Right cardiac atrium (tissue), 5 donors: Measurements from ENCODE around the gene ZNF407. TPM values are rescaled to one million over a fixed set of nuclear protein-coding genes. Genes with fewer than 3 reads are reported as not detected.

Experiments used
- ATAC-seq, 2 donors: fragments of 200-7000 bp; cut with Tn5 transposase; one replicate each; pipeline versions ENCODE4 v1.8.0 to v1.9.1; 2020; ENCODE audit warnings: moderate library complexity in 2 of 2, mild to moderate bottlenecking in 1 of 2
- DNase-seq, 3 donors: peaks; one replicate each; pipeline ENCODE4 v3.0.0-alpha.2; 2020
- H3K27ac ChIP-seq: one replicate; pipeline ENCODE4 v1.5.1; 2013; ENCODE audit warnings: mild to moderate bottlenecking, low read length, control low read depth, moderate library complexity
- H3K27me3 ChIP-seq: one replicate; pipeline ENCODE4 v1.6.1; 2013; ENCODE audit not compliant: control insufficient read depth, insufficient read depth
- H3K4me1 ChIP-seq: one replicate; pipeline ENCODE4 v1.6.1; 2013; ENCODE audit warnings: low read length; ENCODE audit not compliant: control insufficient read depth, insufficient read depth
- H3K4me3 ChIP-seq: one replicate; pipeline ENCODE4 v1.5.1; 2013; ENCODE audit warnings: low read length, control low read depth
- H3K9me3 ChIP-seq: one replicate; pipeline ENCODE4 v1.6.1; 2013; ENCODE audit warnings: low read length; ENCODE audit not compliant: control insufficient read depth
- WGBS: extraction: QIAGEN DNeasy Blood & Tissue Kit; methylation state at CpG from one replicate; pipeline ENCODE4 v1.1.7; 2013; 5-methylcytosine and 5-hydroxymethylcytosine counted together
- intact Hi-C, 4 donors: fragments of 100-400 bp; cut with DNase I; formaldehyde crosslinking; loops; one replicate each; pipeline versions ENCODE4 v1.11.0 to v1.14.0; 2022 to 2023
- polyA plus RNA-seq: library from polyadenylated mRNA; stranded (reverse); fragments of 200-250 nt; gene quantifications from one replicate; pipeline ENCODE4 v1.2.3, GENCODE V29; 2013
- total RNA-seq, 4 donors: library from RNA; stranded (reverse); fragmentation: NEBNext Ultra II Directional; extraction: Animal tissue kit (Norgen Biotek cat#: 25700); gene quantifications; one replicate each; pipeline ENCODE4 v1.2.1, GENCODE V29; 2021
- donor health status: healthy with polysubstance abuse.
- donor health status: DM: no; HTN: yes; CAD: no.
- donor health status: DM: no; HTN: no; CAD: no.
- donor health status: DM: no; HTN: yes; CAD: no; lungs with severe emphysema.
- donor health status: DM: yes; HTN: yes; CAD: no.

The ZNF407 gene
- total and polyA plus RNA-seq, 5 donors, result 3.8 to 14.7 (median 12.7) TPM

GRCh38 chr18:74791501-74792194, 194.0 kb downstream of the ZNF407 start:
- H3K27me3 ChIP-seq, result no peaks in the 10 kb centered on the region
- no peak for DNase-seq
- no peak for ATAC-seq
- no peaks in the 10 kb centered on the region for H3K9me3 ChIP-seq
- H3K4me1 ChIP-seq, result no peaks in the 10 kb centered on the region
- no peak overlapping the region for H3K27ac ChIP-seq
- intact Hi-C loops, result no loop called here
- 97% methylated on average over 8 of the region's 8 CpGs for WGBS
- H3K4me3 ChIP-seq, result no peak overlapping the region

- DNase-seq (no peak), ATAC-seq (no peak)
- no peaks in the 10 kb centered on the region for H3K9me3 ChIP-seq
- no peaks in the 10 kb centered on the region for H3K27me3 ChIP-seq
- 74% methylated on average over 9 of the region's 9 CpGs for WGBS
- no peak overlapping the region for H3K27ac ChIP-seq
- H3K4me3 ChIP-seq, result no peak overlapping the region
- no peaks in the 10 kb centered on the region for H3K4me1 ChIP-seq
- intact Hi-C loops, result no loop called here
Measured at GRCh38 chr18:74793746-74794145, 196.1 kb downstream of the ZNF407 start.

DNA sequence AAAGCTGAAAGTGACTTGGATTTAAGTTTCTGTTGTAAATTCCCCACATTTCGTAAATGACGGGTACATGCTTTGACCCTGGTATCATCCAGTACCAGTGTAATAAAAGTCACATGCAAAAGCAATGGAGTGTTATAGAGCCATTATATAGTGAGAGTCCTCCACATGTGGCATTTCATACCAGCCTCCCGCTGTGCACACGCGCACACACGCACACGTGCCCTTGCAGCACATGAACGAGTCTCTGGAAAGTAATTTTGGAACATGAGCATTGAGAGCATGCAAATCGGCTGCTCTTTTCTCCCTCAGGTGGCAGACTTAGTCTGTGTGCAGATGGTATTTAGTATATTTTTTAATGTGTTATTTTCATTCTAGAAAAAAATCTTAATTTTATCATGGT, 198.1 kb downstream of the ZNF407 start:
- no peaks in the 10 kb centered on the region for H3K4me1 ChIP-seq
- WGBS, result 92% methylated on average over 9 of the region's 9 CpGs
- no peaks in the 10 kb centered on the region for H3K27me3 ChIP-seq
- ATAC-seq (no peak), DNase-seq (no peak)
- intact Hi-C loops, result no loop called here
- no peak overlapping the region for H3K4me3 ChIP-seq
- no peak overlapping the region for H3K27ac ChIP-seq
- no peaks in the 10 kb centered on the region for H3K9me3 ChIP-seq

GRCh38 chr18:74796211-74796610, 198.5 kb downstream of the ZNF407 start:
- DNase-seq (no peak), ATAC-seq (no peak)
- Histone ChIP-seq H3K27me3 (no peaks in the 10 kb centered on the region), H3K27ac (no peak overlapping the region), H3K4me1 (no peaks in the 10 kb centered on the region), H3K9me3 (no peaks in the 10 kb centered on the region), H3K4me3 (no peak overlapping the region)
- intact Hi-C loops, result no loop called here
- WGBS, result 87% methylated on average over 4 of the region's 4 CpGs

GRCh38 chr18:74796841-74797576, 199.3 kb downstream of the ZNF407 start:
- ATAC-seq (peak; percentile 72 to 75), DNase-seq (no peak)
- WGBS, result 38% methylated on average over 7 of the region's 7 CpGs
- peak overlapping the region; percentile 72 for H3K27ac ChIP-seq
- H3K4me3 ChIP-seq, result no peak overlapping the region
- intact Hi-C loops, result no loop called here
- H3K27me3 ChIP-seq, result no peaks in the 10 kb centered on the region
- no peaks in the 10 kb centered on the region for H3K4me1 ChIP-seq
- H3K9me3 ChIP-seq, result no peaks in the 10 kb centered on the region

DNA sequence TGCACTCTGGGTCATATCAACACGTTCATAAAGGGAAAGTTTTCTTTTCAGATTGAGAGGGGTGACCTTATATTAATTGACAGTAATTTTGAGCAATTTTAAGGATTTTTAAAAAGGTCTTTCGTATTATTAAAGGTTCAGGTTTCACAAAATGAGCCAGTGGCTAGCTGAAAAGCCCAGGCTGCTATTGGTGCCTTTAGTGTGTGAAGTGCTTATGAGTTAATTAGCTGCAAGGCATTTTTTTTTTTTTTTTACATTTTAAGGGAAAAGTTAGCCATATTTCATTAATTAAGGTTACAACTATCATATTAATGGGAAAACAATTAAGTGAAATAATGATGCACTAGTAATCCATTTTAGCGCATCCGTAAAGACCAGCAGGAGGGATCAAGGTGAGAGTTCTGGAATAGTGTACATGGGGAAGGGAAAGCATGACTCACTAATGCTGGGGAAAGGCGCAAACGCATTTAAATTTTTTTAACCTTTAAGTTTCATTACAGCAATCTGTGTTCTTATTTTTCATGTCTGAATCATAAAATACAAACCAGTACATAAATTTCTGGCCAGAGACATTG, 200.0 kb downstream of the ZNF407 start:
- Histone ChIP-seq H3K4me3 (no peak overlapping the region), H3K27ac (peak overlapping the region; percentile 47), H3K4me1 (no peaks in the 10 kb centered on the region), H3K27me3 (no peaks in the 10 kb centered on the region), H3K9me3 (no peaks in the 10 kb centered on the region)
- 73% methylated on average over 6 of the region's 6 CpGs for whole genome bisulfite sequencing
- intact Hi-C loops, result no loop called here
- ATAC-seq (no peak), DNase-seq (no peak)

GRCh38 chr18:74799542-74799941, 201.9 kb downstream of the ZNF407 start:
- H3K4me3 ChIP-seq, result no peak overlapping the region
- ATAC-seq (no peak), DNase-seq (no peak)
- intact Hi-C loops, result no loop called here
- H3K27me3 ChIP-seq, result no peaks in the 10 kb centered on the region
- no peaks in the 10 kb centered on the region for H3K4me1 ChIP-seq
- no peak overlapping the region for H3K27ac ChIP-seq
- WGBS, result 99% methylated on average over 2 of the region's 2 CpGs
- no peaks in the 10 kb centered on the region for H3K9me3 ChIP-seq

GRCh38 chr18:74800098-74800497, 202.4 kb downstream of the ZNF407 start:
- ATAC-seq, result no peak
- intact Hi-C loops, result loop anchor here in 1 of 4 donors (10.0 kb wide), 1 partner anchor 65 kb away; no protein-coding TSS in a partner anchor
- H3K4me1 ChIP-seq, result no peaks in the 10 kb centered on the region
- no peaks in the 10 kb centered on the region for H3K27me3 ChIP-seq
- DNase-seq, result no peak
- no peaks in the 10 kb centered on the region for H3K9me3 ChIP-seq
- H3K4me3 ChIP-seq, result no peak overlapping the region
- H3K27ac ChIP-seq, result no peak overlapping the region

DNA sequence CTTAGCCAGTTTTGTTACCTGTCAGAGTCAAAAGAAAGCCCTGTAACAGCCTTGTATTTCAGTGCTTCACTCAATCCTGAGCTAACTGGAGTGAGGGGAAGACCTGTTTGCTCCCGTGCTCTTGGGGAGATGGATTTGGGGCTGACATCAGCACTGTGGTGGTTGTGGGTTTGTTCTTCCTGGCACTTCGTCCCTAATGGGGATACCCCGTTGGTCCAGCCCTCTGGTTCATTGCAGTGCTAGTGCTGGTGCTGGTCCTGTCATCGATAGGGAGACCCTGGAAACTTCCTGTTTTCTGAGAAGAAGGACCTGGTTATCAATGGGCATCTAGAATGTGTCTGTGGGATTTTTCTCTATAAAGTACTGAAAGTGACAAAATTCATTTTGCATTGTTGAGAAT, 205.4 kb downstream of the ZNF407 start:
- intact Hi-C loops, result loop anchor here in 1 of 4 donors (10.0 kb wide), 1 partner anchor 62 kb away; no protein-coding TSS in a partner anchor
- Histone ChIP-seq H3K4me3 (no peak overlapping the region), H3K9me3 (no peaks in the 10 kb centered on the region), H3K4me1 (no peaks in the 10 kb centered on the region), H3K27ac (peak overlapping the region; percentile 9), H3K27me3 (no peaks in the 10 kb centered on the region)
- 81% methylated on average over 4 of the region's 4 CpGs for WGBS
- DNase-seq (no peak), ATAC-seq (no peak)

GRCh38 chr18:74803769-74804168, 206.1 kb downstream of the ZNF407 start:
- Histone ChIP-seq H3K27me3 (no peaks in the 10 kb centered on the region), H3K9me3 (no peaks in the 10 kb centered on the region), H3K27ac (peak overlapping the region; percentile 64), H3K4me1 (no peaks in the 10 kb centered on the region), H3K4me3 (peak overlapping the region; percentile 16)
- ATAC-seq (peak; percentile 62 to 64), DNase-seq (no peak)
- 44% methylated on average over 10 of the region's 10 CpGs for WGBS
- intact Hi-C loops, result loop anchor here in 1 of 4 donors (10.0 kb wide), 1 partner anchor 61 kb away; no protein-coding TSS in a partner anchor

DNA sequence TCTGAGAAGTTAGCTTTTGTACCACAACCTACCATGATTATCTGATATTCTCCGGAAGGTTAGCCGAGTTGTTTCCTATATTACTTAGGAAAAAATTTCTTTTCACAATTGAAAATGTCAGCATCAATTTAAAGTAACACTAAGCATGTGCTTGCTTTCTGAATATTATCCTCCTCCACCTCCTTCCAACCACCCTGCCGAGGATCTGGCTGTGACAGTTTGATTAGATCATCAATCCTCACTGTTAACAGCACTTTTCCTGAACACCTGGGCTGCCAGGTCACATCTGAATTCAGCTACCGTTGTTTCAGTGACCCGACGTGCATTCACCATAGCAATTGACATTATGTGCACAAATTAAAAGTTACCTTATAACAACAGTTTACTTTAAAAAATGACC, 207.0 kb downstream of the ZNF407 start:
- no peaks in the 10 kb centered on the region for H3K4me1 ChIP-seq
- H3K4me3 ChIP-seq, result no peak overlapping the region
- H3K27me3 ChIP-seq, result no peaks in the 10 kb centered on the region
- H3K9me3 ChIP-seq, result no peaks in the 10 kb centered on the region
- DNase-seq (no peak), ATAC-seq (no peak)
- 50% methylated on average over 6 of the region's 6 CpGs for WGBS
- no peak overlapping the region for H3K27ac ChIP-seq
- intact Hi-C loops, result loop anchor here in 1 of 4 donors (10.0 kb wide), 1 partner anchor 60 kb away; no protein-coding TSS in a partner anchor
